Heart left ventricle (tissue), 16 donors: ENCODE data around the gene MAPK8IP2. TPM values are rescaled to one million over a fixed set of nuclear protein-coding genes. Genes with fewer than 3 reads are reported as not detected.
"Not testable (repeated sequence)": the region's sequence is repeated elsewhere in the genome, so short reads cannot be mapped to it uniquely, and the experiment has no call there.

Source experiments
- ATAC-seq, 4 donors: fragments of 200-7000 bp; cut with Tn5 transposase; one replicate each; pipeline ENCODE4 v1.9.1; 2020 to 2022; ENCODE audit warnings: moderate library complexity in 4 of 4, mild to moderate bottlenecking in 3 of 4, moderate number of reproducible peaks in 1 of 4
- DNase-seq, 5 donors: peaks; one replicate each; pipeline ENCODE4 v3.0.0-alpha.2; 2020
- H3K27ac ChIP-seq, 12 donors: fragments of 200-600 bp; sonication (generic) in 4 of 12; one replicate each; pipeline versions ENCODE4 v1.5.0 to v1.8.0; 2016 to 2022; ENCODE audit warnings: mild to moderate bottlenecking in 2 of 12
- H3K27me3 ChIP-seq, 9 donors: fragments of 200-600 bp; sonication (generic) in 2 of 9; one replicate each; pipeline versions ENCODE4 v1.5.1 to v1.8.0; 2016 to 2022; ENCODE audit warnings: mild to moderate bottlenecking in 3 of 9
- H3K36me3 ChIP-seq, 9 donors: fragments of 200-600 bp; sonication (generic) in 2 of 9; one replicate each; pipeline versions ENCODE4 v1.5.0 to v1.8.0; 2018 to 2022; ENCODE audit warnings: mild to moderate bottlenecking in 2 of 9
- H3K4me1 ChIP-seq, 12 donors: fragments of 200-600 bp; sonication (generic) in 4 of 12; one replicate each; pipeline versions ENCODE4 v1.5.0 to v1.8.0; 2016 to 2022; ENCODE audit warnings: mild to moderate bottlenecking in 3 of 12
- H3K4me3 ChIP-seq, 12 donors: fragments of 200-600 bp; sonication (generic) in 4 of 12; one replicate each; pipeline versions ENCODE4 v1.5.0 to v1.8.0; 2017 to 2022; ENCODE audit warnings: mild to moderate bottlenecking in 9 of 12, moderate library complexity in 4 of 12
- H3K9me3 ChIP-seq, 12 donors: fragments of 200-600 bp; sonication (generic) in 4 of 12; one replicate each; pipeline versions ENCODE4 v1.5.0 to v1.8.0; 2016 to 2022; ENCODE audit warnings: mild to moderate bottlenecking in 1 of 12
- CTCF ChIP-seq, 12 donors: fragments of 200-600 bp; sonication (generic) in 4 of 12; IDR thresholded peaks; one replicate each; pipeline versions ENCODE4 v1.5.0 to v1.8.0; 2018 to 2022; ENCODE audit warnings: antibody characterized with exemption in 12 of 12, mild to moderate bottlenecking in 5 of 12
- POLR2A ChIP-seq, 2 donors: fragments of 450-650 bp; IDR thresholded peaks; one replicate each; pipeline ENCODE4 v1.6.1; 2017; ENCODE audit warnings: antibody characterized with exemption in 2 of 2, mild to moderate bottlenecking in 2 of 2, moderate library complexity in 2 of 2
- WGBS, 4 donors: extraction: QIAGEN DNeasy Blood & Tissue Kit in 2 of 4; methylation state at CpG; one replicate each; pipeline versions ENCODE4 v1.1.5 to v1.1.7; 2013 to 2018; 5-methylcytosine and 5-hydroxymethylcytosine counted together
- intact Hi-C, 10 donors: fragments of 100-400 bp; cut with DNase I; formaldehyde crosslinking; loops; one replicate each; pipeline versions ENCODE4 v1.11.1 to v1.14.2; 2022
- polyA plus RNA-seq, 2 donors: library from polyadenylated mRNA; stranded (reverse); fragments of 200-250 nt; gene quantifications; one replicate each; pipeline ENCODE4 v1.2.3, GENCODE V29; 2013
- total RNA-seq, 9 donors: library from RNA; depleted of rRNA in 2 of 9; stranded (reverse); fragments of >200 nt in 2 of 9; fragmentation: NEBNext Ultra II Directional in 3 of 9; extraction: Animal tissue kit (Norgen Biotek cat#: 25700) in 3 of 9; gene quantifications; one replicate each; pipeline versions ENCODE4 v1.1.0 to v1.2.4, GENCODE V29; 2016 to 2023
- donor health status: ischemic (EF 13 %, LVEDD 7.1; RV severe dilation, severe dysfunction).
- donor health status: healthy with polysubstance abuse.
- donor health status: DM: no; HTN: yes; CAD: no.
- donor health status: DM: no; HTN: no; CAD: no.
- donor health status: ischemic (EF 25% LVEDD 6.9; RV normal size, moderate dysfunction).
- donor health status: ischemic (EF 25% LVEDD 5.7; RV mildly dilated, moderate dysfunction).
- donor health status: healthy.
- donor health status: DM: yes; HTN: yes; CAD: no.
- donor health status: ischemic (EF 35%, LVEDD 5.7; RV mildly dilated, moderate dysfunction).
- donor health status: nonischemic (EF 11% LVEDD 7.7; RV severe dilation, severe dysfunction).
- donor health status: DM: yes; HTN: yes; CAD: no.
- donor health status: PGD.
- donor health status: ischemic (EF 29% LVEDD 5.4; RV normal size, mild dysfunction).
- donor health status: nonischemic (EF 23%, LVEDD 6.1; RV moderate dilation, normal function).

MAPK8IP2 gene
- total and polyA plus RNA-seq, 11 donors: 0.09 to 0.79 (median 0.25) TPM

GRCh38 chr22:50605613-50606074 lies 5.1 kb downstream of the MAPK8IP2 start:
- peaks cover 0 to 17% (median 0%) of the 10 kb centered on the region in 12 donors for H3K4me1 ChIP-seq
- DNase-seq (no peak), ATAC-seq (no peak)
- H3K9me3 ChIP-seq: no peaks in the 10 kb centered on the region
- no peak overlapping the region for H3K27ac ChIP-seq
- H3K4me3 ChIP-seq: no peak overlapping the region
- H3K27me3 ChIP-seq: peaks cover 15 to 57% (median 48%) of the 10 kb centered on the region in 9 donors
- TF ChIP-seq CTCF (IDR thresholded peaks at IDR 0.05) (no peak), POLR2A (IDR thresholded peaks at IDR 0.05) (no peak)
- intact Hi-C loops: no loop called here
- no peaks in the 10 kb centered on the region for H3K36me3 ChIP-seq
- WGBS, 4 donors: 84 to 91% (median 87%) methylated on average over 13 to 20 of the region's 20 CpGs

DNA sequence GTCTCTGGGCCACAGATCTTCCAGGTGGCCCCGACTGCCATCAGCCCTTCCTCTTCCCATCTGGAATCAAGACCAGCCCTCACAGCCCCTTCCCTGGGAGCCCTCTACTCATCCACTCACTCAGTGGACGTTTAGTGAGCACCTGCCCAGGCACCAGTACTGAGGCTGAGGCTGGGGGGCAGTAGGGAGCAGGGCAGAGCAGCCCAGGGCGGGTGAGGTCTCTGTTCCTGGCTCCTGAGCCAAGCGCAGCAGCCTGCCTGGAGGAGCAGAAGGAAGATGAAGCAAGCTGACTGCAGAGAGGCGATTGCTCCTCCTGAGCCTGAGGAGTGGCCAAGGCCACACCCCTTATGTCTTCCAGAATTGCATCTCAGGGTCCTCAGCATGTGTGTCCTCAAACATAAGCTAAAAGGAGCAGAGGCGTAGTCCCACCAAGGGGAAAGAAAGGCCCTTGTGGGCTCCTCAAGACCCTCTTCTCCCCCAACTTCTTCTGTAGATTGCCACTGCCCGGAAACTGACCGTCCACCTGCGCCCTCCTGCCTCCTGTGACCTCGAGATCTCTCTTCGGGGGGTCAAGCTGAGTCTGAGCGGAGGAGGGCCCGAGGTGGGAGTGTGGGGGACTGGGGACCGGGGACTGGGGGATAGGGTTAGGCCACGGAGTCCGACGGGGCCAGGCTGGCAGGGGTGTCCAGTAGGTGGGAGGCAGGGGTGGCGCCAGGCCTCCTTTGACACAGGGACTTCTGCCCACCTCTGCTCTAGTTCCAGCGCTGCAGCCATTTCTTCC lies 5.8 kb downstream of the MAPK8IP2 start:
- Histone ChIP-seq H3K4me1 (peaks cover 0 to 10% (median 0%) of the 10 kb centered on the region in 12 donors), H3K4me3 (no peak overlapping the region), H3K27me3 (peaks cover 15 to 52% (median 43%) of the 10 kb centered on the region in 9 donors), H3K27ac (no peak overlapping the region), H3K9me3 (no peaks in the 10 kb centered on the region), H3K36me3 (no peaks in the 10 kb centered on the region)
- no peak for TF ChIP-seq POLR2A (IDR thresholded peaks at IDR 0.05)
- peak in 1 of 12 donors; percentile 32 for TF ChIP-seq CTCF (IDR thresholded peaks at IDR 0.05)
- ATAC-seq: no peak
- WGBS, 4 donors: 67 to 77% (median 74%) methylated on average over 14 to 19 of the region's 19 CpGs
- DNase-seq: no peak
- intact Hi-C loops: no loop called here

GRCh38 chr22:50606946-50607658 lies 6.5 kb downstream of the MAPK8IP2 start:
- H3K27me3 ChIP-seq: peaks cover 13 to 52% (median 37%) of the 10 kb centered on the region in 9 donors
- H3K27ac ChIP-seq: no peak overlapping the region
- peaks cover 0 to 9% (median 0%) of the 10 kb centered on the region in 12 donors for H3K4me1 ChIP-seq
- no peaks in the 10 kb centered on the region for H3K9me3 ChIP-seq
- WGBS, 4 donors: 74 to 90% (median 87%) methylated on average over 11 to 18 of the region's 18 CpGs
- no peak for ATAC-seq
- no peak overlapping the region for H3K4me3 ChIP-seq
- H3K36me3 ChIP-seq: no peaks in the 10 kb centered on the region
- TF ChIP-seq CTCF (IDR thresholded peaks at IDR 0.05): no peak
- TF ChIP-seq POLR2A (IDR thresholded peaks at IDR 0.05): no peak
- no peak for DNase-seq
- intact Hi-C loops: no loop called here

- Histone ChIP-seq H3K36me3 (no peaks in the 10 kb centered on the region), H3K27me3 (peaks cover 13 to 49% (median 32%) of the 10 kb centered on the region in 9 donors), H3K4me1 (peaks cover 0 to 9% (median 0%) of the 10 kb centered on the region in 12 donors), H3K27ac (no peak overlapping the region), H3K9me3 (no peaks in the 10 kb centered on the region), H3K4me3 (no peak overlapping the region)
- DNase-seq: no peak
- 66 to 80% (median 73%) methylated on average over 6 of the region's 6 CpGs for WGBS, 4 donors
- TF ChIP-seq POLR2A (IDR thresholded peaks at IDR 0.05) (no peak), CTCF (IDR thresholded peaks at IDR 0.05) (no peak)
- ATAC-seq: no peak
- intact Hi-C loops: no loop called here
Measured at GRCh38 chr22:50607659-50608020, 7.0 kb downstream of the MAPK8IP2 start.

- H3K4me1 ChIP-seq, ATAC-seq, H3K9me3 ChIP-seq, H3K36me3 ChIP-seq, DNase-seq, intact Hi-C loops, H3K27ac ChIP-seq, H3K4me3 ChIP-seq: not testable (repeated sequence)
- 80 to 87% (median 85%) methylated on average over 38 to 39 of the region's 39 CpGs for WGBS, 4 donors
- H3K27me3 ChIP-seq: peaks cover 9 to 43% (median 26%) of the 10 kb centered on the region in 9 donors
Measured at GRCh38 chr22:50608058-50608840, 7.7 kb downstream of the MAPK8IP2 start.
